Measurements from ENCODE around the gene MORC4. TPM values are rescaled to one million over a fixed set of nuclear protein-coding genes. Genes with fewer than 3 reads are reported as not detected.

Gene MORC4
- total RNA-seq, 1 experiment from 2014 or later, result 69.7 TPM

DNA sequence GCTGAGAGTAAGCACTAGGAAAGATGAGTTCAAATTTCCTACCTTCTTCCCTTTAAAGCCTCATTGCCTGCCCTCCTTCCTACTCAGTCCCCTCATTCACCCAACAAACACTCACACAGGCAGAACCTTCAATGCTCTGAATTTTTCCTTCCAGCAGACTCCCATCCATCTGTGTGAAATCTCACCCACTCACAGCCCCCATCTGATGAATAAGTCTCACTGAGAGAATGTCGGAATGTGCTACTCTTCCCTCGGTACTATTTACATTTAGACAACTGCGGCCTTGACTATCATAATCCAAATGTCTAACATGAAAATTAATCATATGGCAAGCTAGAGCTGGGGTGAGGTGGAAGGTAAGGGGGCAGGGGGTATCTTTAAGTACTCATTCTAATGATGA, 60.4 kb downstream of the MORC4 start:
- no peaks in the 10 kb centered on the region for H3K27me3 Mint-ChIP-seq (ENCODE audit: insufficient read depth, unreplicated experiment)
- no peak overlapping the region for H3K4me3 Mint-ChIP-seq (ENCODE audit: unreplicated experiment)
- H3K9me3 ChIP-seq, result no peaks in the 10 kb centered on the region
- intact Hi-C loops (cut with micrococcal nuclease; ENCODE audit: unreplicated experiment), result no loop called here
- no TSS peak for BruUV-seq (replicated peaks)
- peaks cover 1% of the 10 kb centered on the region; the same call in 1 of the 2 replicates for H3K36me3 ChIP-seq (ENCODE audit: control insufficient read depth, insufficient read depth, low read length)
- no peak overlapping the region for H3K4me3 ChIP-seq (ENCODE audit: low read depth, low read length)
- no peaks in the 10 kb centered on the region for H3K9me3 Mint-ChIP-seq (ENCODE audit: unreplicated experiment)
- H3K4me1 ChIP-seq, result peaks cover 7% of the 10 kb centered on the region; the same call in 1 of the 2 replicates
- H3K27ac Mint-ChIP-seq (ENCODE audit: unreplicated experiment), result no peak overlapping the region
- H3K36me3 Mint-ChIP-seq (ENCODE audit: insufficient read depth, unreplicated experiment), result peaks cover 17% of the 10 kb centered on the region
- DNase-seq, result no peak
- H3K4me1 Mint-ChIP-seq (ENCODE audit: low read depth, unreplicated experiment), result no peaks in the 10 kb centered on the region
- no peak for TF ChIP-seq CTCF (IDR thresholded peaks at IDR 0.05; ENCODE audit: insufficient read depth in 1 of 2, low read depth in 1 of 2, low read length in 1 of 2, severe bottlenecking in 1 of 2, unreplicated experiment in 1 of 2)
- H3K27me3 ChIP-seq (replicated peaks; ENCODE audit: control insufficient read depth, insufficient read depth, low read length), result no peaks in the 10 kb centered on the region
- ChIA-PET POLR2A (no interaction called here), CTCF (no interaction called here)

DNA sequence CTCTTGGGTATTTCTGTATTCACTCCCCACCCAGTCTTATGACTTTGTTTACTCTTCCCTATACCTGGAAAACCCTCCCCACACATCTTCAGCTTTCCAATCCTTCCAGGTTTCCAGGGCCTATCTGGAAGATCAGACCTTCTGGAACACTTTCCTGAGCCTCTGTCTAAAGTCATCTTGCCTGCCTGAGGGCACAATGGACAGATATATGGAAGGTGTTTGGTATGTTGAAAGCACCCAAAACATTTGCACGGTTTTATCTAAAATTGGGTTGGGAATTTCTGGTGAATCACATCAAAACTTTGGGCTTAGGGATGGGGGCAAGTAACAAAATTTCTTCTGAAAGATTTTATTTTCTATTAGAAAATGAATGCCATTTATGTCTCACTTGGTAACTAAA, 63.8 kb downstream of the MORC4 start:
- POLR2A ChIA-PET, result no interaction called here
- peaks cover 10% of the 10 kb centered on the region for H3K4me1 Mint-ChIP-seq (ENCODE audit: low read depth, unreplicated experiment)
- Histone ChIP-seq H3K27me3 (replicated peaks; ENCODE audit: control insufficient read depth, insufficient read depth, low read length) (no peaks in the 10 kb centered on the region), H3K4me3 (ENCODE audit: low read depth, low read length) (no peak overlapping the region), H3K4me1 (peaks cover 37% of the 10 kb centered on the region), H3K36me3 (ENCODE audit: control insufficient read depth, insufficient read depth, low read length) (peaks cover 1% of the 10 kb centered on the region; the same call in 1 of the 2 replicates), H3K9me3 (no peaks in the 10 kb centered on the region)
- H3K27ac Mint-ChIP-seq (ENCODE audit: unreplicated experiment), result no peak overlapping the region
- H3K9me3 Mint-ChIP-seq (ENCODE audit: unreplicated experiment), result no peaks in the 10 kb centered on the region
- intact Hi-C loops (cut with micrococcal nuclease; ENCODE audit: unreplicated experiment), result no loop called here
- H3K4me3 Mint-ChIP-seq (ENCODE audit: unreplicated experiment), result no peak overlapping the region
- H3K36me3 Mint-ChIP-seq (ENCODE audit: insufficient read depth, unreplicated experiment), result peaks cover 23% of the 10 kb centered on the region
- TF ChIP-seq CTCF (IDR thresholded peaks at IDR 0.05; ENCODE audit: insufficient read depth in 1 of 2, low read depth in 1 of 2, low read length in 1 of 2, severe bottlenecking in 1 of 2, unreplicated experiment in 1 of 2), result no peak
- CTCF ChIA-PET, result no interaction called here
- no TSS peak for BruUV-seq (replicated peaks)
- H3K27me3 Mint-ChIP-seq (ENCODE audit: insufficient read depth, unreplicated experiment), result no peaks in the 10 kb centered on the region
- no peak for DNase-seq

DNA sequence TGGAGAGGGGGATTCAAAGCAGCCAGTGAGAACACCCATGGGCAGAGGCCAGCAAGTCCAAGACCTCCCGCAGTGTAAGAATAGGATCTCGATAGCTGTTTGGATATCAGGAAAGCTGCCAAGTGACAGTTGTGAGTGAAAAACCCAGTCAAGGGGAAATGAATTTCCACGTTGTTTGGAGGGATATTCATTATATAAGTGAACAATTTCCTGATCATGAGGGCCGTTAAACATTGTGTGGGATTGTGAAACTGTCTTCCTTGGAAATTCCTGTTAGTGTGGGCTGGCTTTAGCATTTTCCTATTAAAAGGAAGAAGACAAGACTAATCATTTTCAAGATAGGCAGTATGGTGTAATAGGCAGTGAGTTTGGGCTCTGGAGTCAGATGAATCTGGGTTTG, 64.8 kb downstream of the MORC4 start:
- no TSS peak for BruUV-seq (replicated peaks)
- Mint-ChIP-seq H3K27me3 (ENCODE audit: insufficient read depth, unreplicated experiment) (no peaks in the 10 kb centered on the region), H3K4me3 (ENCODE audit: unreplicated experiment) (no peak overlapping the region), H3K27ac (ENCODE audit: unreplicated experiment) (no peak overlapping the region), H3K9me3 (ENCODE audit: unreplicated experiment) (no peaks in the 10 kb centered on the region), H3K36me3 (ENCODE audit: insufficient read depth, unreplicated experiment) (peaks cover 17% of the 10 kb centered on the region), H3K4me1 (ENCODE audit: low read depth, unreplicated experiment) (peaks cover 10% of the 10 kb centered on the region)
- TF ChIP-seq CTCF (IDR thresholded peaks at IDR 0.05; ENCODE audit: insufficient read depth in 1 of 2, low read depth in 1 of 2, low read length in 1 of 2, severe bottlenecking in 1 of 2, unreplicated experiment in 1 of 2), result no peak
- Histone ChIP-seq H3K36me3 (ENCODE audit: control insufficient read depth, insufficient read depth, low read length) (peaks cover 1% of the 10 kb centered on the region; the same call in 1 of the 2 replicates), H3K4me1 (peaks cover 47% of the 10 kb centered on the region), H3K9me3 (no peaks in the 10 kb centered on the region), H3K27me3 (replicated peaks; ENCODE audit: control insufficient read depth, insufficient read depth, low read length) (no peaks in the 10 kb centered on the region), H3K4me3 (ENCODE audit: low read depth, low read length) (no peak overlapping the region)
- CTCF ChIA-PET, result no interaction called here
- no peak for DNase-seq
- POLR2A ChIA-PET, result no interaction called here
- intact Hi-C loops (cut with micrococcal nuclease; ENCODE audit: unreplicated experiment), result no loop called here
